ENCODE measurements around the gene STAU1. TPM values are rescaled to one million over a fixed set of nuclear protein-coding genes. Genes with fewer than 3 reads are reported as not detected.
"Not testable (repeated sequence)": the region's sequence is repeated elsewhere in the genome, so short reads cannot be mapped to it uniquely, and the experiment has no call there.

STAU1 gene
- total RNA-seq, 1 donor from 2014 or later = 31.1 TPM

GRCh38 chr20:49096203-49096730 lies 91.9 kb downstream of the STAU1 start:
- no peak for DNase-seq (ENCODE audit: low read depth)
- no peaks in the 10 kb centered on the region for H3K27me3 ChIP-seq (ENCODE audit: control insufficient read depth, insufficient read depth, low read length)
- H3K4me3 ChIP-seq (ENCODE audit: low read depth, low read length) = no peak overlapping the region
- TF ChIP-seq, protein P1, sequence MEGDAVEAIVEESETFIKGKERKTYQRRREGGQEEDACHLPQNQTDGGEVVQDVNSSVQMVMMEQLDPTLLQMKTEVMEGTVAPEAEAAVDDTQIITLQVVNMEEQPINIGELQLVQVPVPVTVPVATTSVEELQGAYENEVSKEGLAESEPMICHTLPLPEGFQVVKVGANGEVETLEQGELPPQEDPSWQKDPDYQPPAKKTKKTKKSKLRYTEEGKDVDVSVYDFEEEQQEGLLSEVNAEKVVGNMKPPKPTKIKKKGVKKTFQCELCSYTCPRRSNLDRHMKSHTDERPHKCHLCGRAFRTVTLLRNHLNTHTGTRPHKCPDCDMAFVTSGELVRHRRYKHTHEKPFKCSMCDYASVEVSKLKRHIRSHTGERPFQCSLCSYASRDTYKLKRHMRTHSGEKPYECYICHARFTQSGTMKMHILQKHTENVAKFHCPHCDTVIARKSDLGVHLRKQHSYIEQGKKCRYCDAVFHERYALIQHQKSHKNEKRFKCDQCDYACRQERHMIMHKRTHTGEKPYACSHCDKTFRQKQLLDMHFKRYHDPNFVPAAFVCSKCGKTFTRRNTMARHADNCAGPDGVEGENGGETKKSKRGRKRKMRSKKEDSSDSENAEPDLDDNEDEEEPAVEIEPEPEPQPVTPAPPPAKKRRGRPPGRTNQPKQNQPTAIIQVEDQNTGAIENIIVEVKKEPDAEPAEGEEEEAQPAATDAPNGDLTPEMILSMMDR (IDR thresholded peaks at IDR 0.05; ENCODE audit: insufficient read depth, low read length, severe bottlenecking) = no peak
- FAIRE-seq = no peak
- H3K36me3 ChIP-seq (ENCODE audit: control insufficient read depth, insufficient read depth, low read length) = peaks cover 9% of the 10 kb centered on the region

- Histone ChIP-seq H3K27me3 (ENCODE audit: control insufficient read depth, insufficient read depth, low read length) (no peaks in the 10 kb centered on the region), H3K4me3 (ENCODE audit: low read depth, low read length) (no peak overlapping the region), H3K36me3 (ENCODE audit: control insufficient read depth, insufficient read depth, low read length) (peaks cover 21% of the 10 kb centered on the region)
- TF ChIP-seq, protein P1 (IDR thresholded peaks at IDR 0.05; ENCODE audit: insufficient read depth, low read length, severe bottlenecking) = no peak
- FAIRE-seq (no peak), DNase-seq (ENCODE audit: low read depth) (no peak)
Measured at GRCh38 chr20:49091762-49092161, 96.4 kb downstream of the STAU1 start.

DNA sequence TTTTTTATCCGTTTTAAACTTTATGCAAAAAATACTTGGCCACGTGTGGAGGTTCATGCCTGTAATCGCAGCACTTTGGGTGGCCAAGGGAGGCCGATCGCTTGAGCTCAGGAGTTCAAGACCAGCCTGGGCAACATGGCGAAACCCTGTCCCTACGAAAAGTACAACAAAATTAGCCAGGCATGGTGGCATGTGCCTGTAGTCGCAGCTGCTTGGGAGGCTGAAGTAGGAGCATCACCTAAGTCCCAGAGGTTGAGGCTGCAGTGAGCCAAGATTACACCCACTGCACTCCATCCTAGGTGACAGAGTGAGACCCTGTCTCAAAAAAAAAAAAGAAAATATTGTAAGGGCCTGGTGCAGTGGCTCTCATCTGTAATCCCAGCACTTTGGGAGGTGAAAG lies 97.0 kb downstream of the STAU1 start:
- DNase-seq (ENCODE audit: low read depth) (no peak), FAIRE-seq (no peak)
- TF ChIP-seq, protein P1 (IDR thresholded peaks at IDR 0.05; ENCODE audit: insufficient read depth, low read length, severe bottlenecking) = no peak
- no peaks in the 10 kb centered on the region for H3K27me3 ChIP-seq (ENCODE audit: control insufficient read depth, insufficient read depth, low read length)
- no peak overlapping the region for H3K4me3 ChIP-seq (ENCODE audit: low read depth, low read length)
- H3K36me3 ChIP-seq (ENCODE audit: control insufficient read depth, insufficient read depth, low read length) = peaks cover 21% of the 10 kb centered on the region

- H3K27me3 ChIP-seq (ENCODE audit: control insufficient read depth, insufficient read depth, low read length); H3K4me3 ChIP-seq (ENCODE audit: low read depth, low read length); FAIRE-seq: not testable (repeated sequence)
- H3K36me3 ChIP-seq (ENCODE audit: control insufficient read depth, insufficient read depth, low read length) = peaks cover 14% of the 10 kb centered on the region
- DNase-seq (ENCODE audit: low read depth) = peak; percentile 7
Measured at GRCh38 chr20:49082295-49082694, 105.8 kb downstream of the STAU1 start.

DNA sequence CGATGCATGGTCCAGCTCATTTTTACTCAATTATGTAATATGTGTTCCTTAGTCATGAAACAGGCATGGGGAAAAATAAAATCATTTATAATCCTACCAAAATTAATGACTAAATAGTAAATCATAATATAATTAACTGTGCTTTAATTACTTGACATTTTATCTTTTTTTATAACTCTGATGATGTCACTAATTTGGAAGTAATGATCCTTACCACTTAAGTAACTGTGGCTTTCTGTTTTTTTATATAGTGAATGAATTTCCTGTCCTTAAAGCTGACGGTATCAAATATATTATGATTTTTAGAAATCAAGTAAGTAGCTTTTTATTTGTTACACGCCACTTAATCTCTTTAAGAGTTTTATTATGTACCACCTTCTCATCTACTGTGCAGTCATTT lies 109.8 kb downstream of the STAU1 start:
- Histone ChIP-seq H3K4me3 (ENCODE audit: low read depth, low read length) (no peak overlapping the region), H3K36me3 (ENCODE audit: control insufficient read depth, insufficient read depth, low read length) (peaks cover 14% of the 10 kb centered on the region), H3K27me3 (ENCODE audit: control insufficient read depth, insufficient read depth, low read length) (no peaks in the 10 kb centered on the region)
- TF ChIP-seq, protein P1 (IDR thresholded peaks at IDR 0.05; ENCODE audit: insufficient read depth, low read length, severe bottlenecking) = no peak
- FAIRE-seq = no peak
- no peak for DNase-seq (ENCODE audit: low read depth)

GRCh38 chr20:49074521-49074920 lies 113.6 kb downstream of the STAU1 start:
- no peak for FAIRE-seq
- DNase-seq (ENCODE audit: low read depth) = no peak
- no peaks in the 10 kb centered on the region for H3K27me3 ChIP-seq (ENCODE audit: control insufficient read depth, insufficient read depth, low read length)
- H3K36me3 ChIP-seq (ENCODE audit: control insufficient read depth, insufficient read depth, low read length) = peaks cover 6% of the 10 kb centered on the region
- TF ChIP-seq, protein P1 (IDR thresholded peaks at IDR 0.05; ENCODE audit: insufficient read depth, low read length, severe bottlenecking) = no peak
- no peak overlapping the region for H3K4me3 ChIP-seq (ENCODE audit: low read depth, low read length)

Other genes starting within 250 kb of the STAU1 start
- gene CSE1L, start 142.0 kb downstream of the STAU1 start, total RNA-seq = 53.3 and 60.8 TPM in 2 replicates
- 49.8 and 66.6 TPM in 2 replicates for gene DDX27, start 31.1 kb upstream of the STAU1 start, total RNA-seq
- 12.4 and 18.3 TPM in 2 replicates for gene ZNFX1, start 89.7 kb upstream of the STAU1 start, total RNA-seq

Measured in bronchial epithelial cell (primary cell).